ENCODE measurements around the gene LEP. TPM values are rescaled to one million over a fixed set of nuclear protein-coding genes. Genes with fewer than 3 reads are reported as not detected.

Gene LEP
- total RNA-seq (2022): not detected in 2 replicates
- not detected for Bru-seq, nascent RNA
- percentile 19 among the genes with signal in this experiment for BruChase-seq, experiment 1, labeled RNA remaining after a 6-hour chase
- percentile 6 among the genes with signal in this experiment for BruChase-seq, experiment 2, labeled RNA remaining after a 2-hour chase
- long read RNA-seq: 0 reads

- intact Hi-C loops (cut with micrococcal nuclease): no loop called here
- no peak within 1 kb of the TSS for H3K4me3 Mint-ChIP-seq (ENCODE audit: unreplicated experiment)
- no TSS peak for BruUV-seq (replicated peaks)
- H3K27ac Mint-ChIP-seq (ENCODE audit: low read depth, unreplicated experiment): no peak within 1 kb of the TSS
- ChIA-PET POLR2A (no interaction called here), CTCF (no interaction called here)
- TF ChIP-seq, protein P1, sequence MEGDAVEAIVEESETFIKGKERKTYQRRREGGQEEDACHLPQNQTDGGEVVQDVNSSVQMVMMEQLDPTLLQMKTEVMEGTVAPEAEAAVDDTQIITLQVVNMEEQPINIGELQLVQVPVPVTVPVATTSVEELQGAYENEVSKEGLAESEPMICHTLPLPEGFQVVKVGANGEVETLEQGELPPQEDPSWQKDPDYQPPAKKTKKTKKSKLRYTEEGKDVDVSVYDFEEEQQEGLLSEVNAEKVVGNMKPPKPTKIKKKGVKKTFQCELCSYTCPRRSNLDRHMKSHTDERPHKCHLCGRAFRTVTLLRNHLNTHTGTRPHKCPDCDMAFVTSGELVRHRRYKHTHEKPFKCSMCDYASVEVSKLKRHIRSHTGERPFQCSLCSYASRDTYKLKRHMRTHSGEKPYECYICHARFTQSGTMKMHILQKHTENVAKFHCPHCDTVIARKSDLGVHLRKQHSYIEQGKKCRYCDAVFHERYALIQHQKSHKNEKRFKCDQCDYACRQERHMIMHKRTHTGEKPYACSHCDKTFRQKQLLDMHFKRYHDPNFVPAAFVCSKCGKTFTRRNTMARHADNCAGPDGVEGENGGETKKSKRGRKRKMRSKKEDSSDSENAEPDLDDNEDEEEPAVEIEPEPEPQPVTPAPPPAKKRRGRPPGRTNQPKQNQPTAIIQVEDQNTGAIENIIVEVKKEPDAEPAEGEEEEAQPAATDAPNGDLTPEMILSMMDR (IDR thresholded peaks at IDR 0.05; ENCODE audit: unreplicated experiment): no peak
- no peaks in the 10 kb centered on the region for H3K27me3 Mint-ChIP-seq (ENCODE audit: insufficient read depth, unreplicated experiment)
- peaks cover 10% of the 10 kb centered on the region for H3K4me1 Mint-ChIP-seq (ENCODE audit: insufficient read depth, unreplicated experiment)
- peaks cover 7% of the 10 kb centered on the region for H3K9me3 Mint-ChIP-seq (ENCODE audit: unreplicated experiment)
- DNase-seq (ENCODE audit: unreplicated experiment): no peak
- no peaks in the 10 kb centered on the region for H3K36me3 Mint-ChIP-seq (ENCODE audit: insufficient read depth, unreplicated experiment)
Measured at GRCh38 chr7:128240696-128241386, at the start of gene LEP. TSS of gene LEP (plus strand) at chr7:128241278. CDS start at chr7:128252019, 10,741 bp downstream.

DNA sequence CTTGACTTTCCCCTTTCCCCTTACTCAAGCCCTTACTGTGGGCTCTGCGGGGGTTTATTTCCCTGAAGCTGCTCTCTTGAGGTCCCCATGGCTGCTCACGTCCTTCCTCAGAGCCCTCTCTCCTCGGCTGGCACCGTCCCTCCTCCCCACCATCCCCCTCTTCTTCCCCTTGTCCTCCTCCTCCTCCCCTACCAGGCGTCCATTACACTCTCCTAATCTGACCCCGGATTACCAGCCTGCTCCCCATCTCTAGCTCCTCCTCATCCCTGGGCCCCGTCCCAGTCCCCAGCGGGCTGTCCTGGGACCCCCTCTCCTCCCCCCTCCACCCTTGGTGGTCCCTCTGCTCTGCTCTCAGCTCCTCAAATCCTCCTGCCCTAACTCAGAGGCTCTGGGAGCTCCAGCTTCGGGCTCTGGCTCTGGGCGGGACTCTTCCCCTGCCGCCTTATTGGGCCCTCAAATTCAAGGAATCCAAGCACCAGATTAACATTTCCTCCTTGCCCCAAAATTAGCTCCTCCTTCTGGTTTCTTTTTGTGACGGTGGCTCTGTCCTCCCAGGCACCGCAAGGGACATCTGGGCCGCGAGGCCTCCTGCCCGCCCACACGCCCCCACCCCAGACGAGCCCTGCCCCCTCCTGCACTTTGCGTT is 48.5 kb upstream of the LEP start:
- Mint-ChIP-seq H3K9me3 (ENCODE audit: unreplicated experiment) (peaks cover 20% of the 10 kb centered on the region), H3K4me1 (ENCODE audit: insufficient read depth, unreplicated experiment) (no peaks in the 10 kb centered on the region), H3K36me3 (ENCODE audit: insufficient read depth, unreplicated experiment) (no peaks in the 10 kb centered on the region), H3K4me3 (ENCODE audit: unreplicated experiment) (no peak overlapping the region), H3K27ac (ENCODE audit: low read depth, unreplicated experiment) (no peak overlapping the region), H3K27me3 (ENCODE audit: insufficient read depth, unreplicated experiment) (peaks cover 40% of the 10 kb centered on the region)
- TF ChIP-seq, protein P1 (IDR thresholded peaks at IDR 0.05; ENCODE audit: unreplicated experiment): no peak
- no peak for DNase-seq (ENCODE audit: unreplicated experiment)
- intact Hi-C loops (cut with micrococcal nuclease): no loop called here
- POLR2A ChIA-PET: no interaction called here
- no TSS peak for BruUV-seq (replicated peaks)
- CTCF ChIA-PET: interaction anchor here (0.6 to 0.9 kb wide), 3 partner anchors 16 to 1967 kb away, joined by 3 read pairs; no protein-coding TSS in a partner anchor

DNA sequence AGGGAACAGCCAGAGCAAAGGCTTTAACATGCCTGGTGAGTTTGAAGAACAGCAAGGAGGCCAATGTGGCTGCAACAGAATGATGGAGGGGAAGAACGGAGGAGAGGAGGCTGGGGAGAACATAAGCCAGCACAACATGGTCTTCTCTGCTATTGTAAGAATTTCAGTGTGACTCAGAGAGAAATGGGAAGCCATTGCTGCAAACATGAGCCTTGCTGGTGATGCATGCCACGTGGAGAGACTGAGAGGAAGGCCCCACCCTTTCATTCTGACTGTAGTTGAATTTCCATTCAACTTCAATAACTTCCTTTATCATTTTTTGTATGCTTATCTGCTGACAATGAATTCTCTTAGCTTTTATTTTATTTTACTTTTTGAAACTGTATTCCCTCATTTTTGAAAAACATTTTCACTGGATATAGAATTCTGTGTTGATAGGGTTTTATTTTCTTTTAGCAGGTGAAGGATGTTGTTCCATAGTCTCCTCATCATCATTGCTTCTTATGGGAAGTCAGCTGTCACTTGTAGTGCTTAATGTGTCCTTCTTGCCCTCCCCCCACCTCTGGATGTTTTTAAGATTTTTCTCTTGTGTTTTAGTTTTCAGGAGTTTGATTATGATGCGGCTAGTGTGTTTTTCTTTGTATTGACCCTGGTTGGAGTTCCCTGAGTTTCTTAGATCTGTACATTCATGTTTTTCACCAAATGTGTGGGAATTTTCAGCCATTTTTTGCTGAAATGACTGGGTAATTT is 46.4 kb upstream of the LEP start:
- Mint-ChIP-seq H3K27me3 (ENCODE audit: insufficient read depth, unreplicated experiment) (peaks cover 25% of the 10 kb centered on the region), H3K9me3 (ENCODE audit: unreplicated experiment) (peaks cover 20% of the 10 kb centered on the region), H3K27ac (ENCODE audit: low read depth, unreplicated experiment) (no peak overlapping the region), H3K4me3 (ENCODE audit: unreplicated experiment) (no peak overlapping the region), H3K36me3 (ENCODE audit: insufficient read depth, unreplicated experiment) (no peaks in the 10 kb centered on the region), H3K4me1 (ENCODE audit: insufficient read depth, unreplicated experiment) (no peaks in the 10 kb centered on the region)
- BruUV-seq (replicated peaks): no TSS peak
- CTCF ChIA-PET: interaction anchor here (0.6 to 2.6 kb wide), 3 partner anchors 14 to 208 kb away, joined by 3 to 13 read pairs (median 3); no protein-coding TSS in a partner anchor
- intact Hi-C loops (cut with micrococcal nuclease): no loop called here
- POLR2A ChIA-PET: interaction anchor here (1.2 kb wide), 1 partner anchor 10 kb away, joined by 4 read pairs; no protein-coding TSS in a partner anchor
- no peak for DNase-seq (ENCODE audit: unreplicated experiment)
- TF ChIP-seq, protein P1 (IDR thresholded peaks at IDR 0.05; ENCODE audit: unreplicated experiment): no peak
